ENCODE data around the gene CERS6. TPM values are rescaled to one million over a fixed set of nuclear protein-coding genes. Genes with fewer than 3 reads are reported as not detected.

Gene CERS6
- total and polyA plus RNA-seq, 2 of the 8 experiments (the other 6 are each of a cell fraction or from before 2014, with no cell fraction given), result 6.8 to 28.2 TPM

DNA sequence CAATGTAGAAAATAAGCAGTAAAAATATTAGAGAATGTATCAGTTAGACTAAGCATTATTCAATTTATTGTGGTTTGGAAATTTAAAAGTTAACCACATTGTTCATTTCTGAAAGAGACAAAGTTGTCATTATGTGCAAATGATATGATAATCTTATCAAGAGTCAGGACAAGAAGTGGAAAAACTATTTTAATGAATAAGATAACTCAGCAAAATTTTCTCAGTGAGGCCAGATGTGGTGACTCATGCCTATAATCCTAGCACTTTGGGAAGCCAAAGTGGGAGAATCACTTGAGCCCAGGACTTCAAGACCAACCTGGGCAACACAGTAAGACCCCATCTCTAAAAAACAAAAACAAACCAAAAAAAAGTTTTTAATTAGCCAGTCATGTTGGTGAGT lies 39.5 kb upstream of the CERS6 start:
- Histone ChIP-seq H2AFZ (ENCODE audit: low read length) (no peak overlapping the region), H3K23ac (ENCODE audit: insufficient read length) (no peak overlapping the region), H3K14ac (ENCODE audit: insufficient read length) (no peak overlapping the region), H4K20me1 (replicated peaks in 1 of 2; ENCODE audit: control insufficient read depth in 1 of 2, insufficient read depth in 2 of 2, low read length in 2 of 2) (no peaks in the 10 kb centered on the region), H3K4ac (replicated peaks; ENCODE audit: insufficient read length, low read depth, low read length) (no peak overlapping the region), H2BK120ac (replicated peaks; ENCODE audit: low read depth, low read length) (no peak overlapping the region), H2AK5ac (ENCODE audit: low read depth, low read length) (no peak overlapping the region), H3K79me2 (ENCODE audit: control insufficient read depth in 1 of 2, insufficient read depth in 2 of 2, low read length in 2 of 2) (no peaks in the 10 kb centered on the region), H4K8ac (ENCODE audit: extremely low read depth, insufficient read depth, low read length) (no peak overlapping the region), H3K23me2 (ENCODE audit: low read depth, low read length) (no peaks in the 10 kb centered on the region), H4K5ac (ENCODE audit: insufficient read length, low read depth, low read length) (no peak overlapping the region), H3K4me3 (ENCODE audit: extremely low read depth in 1 of 4, insufficient read depth in 2 of 4, low read depth in 3 of 4, low read length in 4 of 4) (no peak overlapping the region), H2BK12ac (ENCODE audit: low read depth, low read length) (no peak overlapping the region), H3K56ac (replicated peaks; ENCODE audit: insufficient read length, low read depth, low read length) (no peak overlapping the region), H3K4me1 (replicated peaks in 1 of 4; ENCODE audit: control insufficient read depth in 3 of 4, insufficient read depth in 4 of 4, low read length in 3 of 4) (no peaks in the 10 kb centered on the region), H3K9ac (replicated peaks in 1 of 4; ENCODE audit: extremely low read depth in 1 of 4, low read depth in 3 of 4, low read length in 3 of 4) (no peak overlapping the region), H4K91ac (replicated peaks; ENCODE audit: insufficient read length, low read length) (no peak overlapping the region), H3K18ac (ENCODE audit: extremely low read depth, low read length) (no peak overlapping the region), H2BK20ac (ENCODE audit: low read length) (no peak overlapping the region), H3K27me3 (replicated peaks in 1 of 4; ENCODE audit: control insufficient read depth in 3 of 4, extremely low read depth in 1 of 4, insufficient read depth in 3 of 4, low read length in 3 of 4) (no peaks in the 10 kb centered on the region), H3K9me3 (ENCODE audit: insufficient read depth in 2 of 2, low read depth in 1 of 2, low read length in 1 of 2) (peaks cover 13 to 23% of the 10 kb centered on the region in 2 experiments), H3K79me1 (ENCODE audit: low read depth, low read length) (no peaks in the 10 kb centered on the region), H3K27ac (ENCODE audit: low read depth, low read length) (no peak overlapping the region), H3K36me3 (ENCODE audit: control insufficient read depth in 2 of 4, insufficient read depth in 4 of 4, low read length in 3 of 4) (no peaks in the 10 kb centered on the region), H2BK15ac (ENCODE audit: low read length) (no peak overlapping the region), H3K4me2 (ENCODE audit: insufficient read depth in 1 of 2, low read depth in 2 of 2, low read length in 2 of 2) (no peak overlapping the region), H2BK5ac (ENCODE audit: low read depth, low read length) (no peak overlapping the region)
- POLR2A ChIA-PET (ENCODE audit: partially characterized antibody), result no interaction called here
- FAIRE-seq (no peak), DNase-seq (ENCODE audit: low read depth in 1 of 2, low spot score in 2 of 2) (no peak)
- TF ChIP-seq NRF1 (IDR thresholded peaks at IDR 0.05; ENCODE audit: low read depth, low read length), result no peak
- TF ChIP-seq HDAC2 (IDR thresholded peaks at IDR 0.05; ENCODE audit: borderline replicate concordance in 1 of 2, low read depth in 2 of 2, low read length in 2 of 2), result no peak
- CTCF ChIA-PET (ENCODE audit: partially characterized antibody), result no interaction called here
